Measurements from ENCODE around the gene ZDHHC23. TPM values are rescaled to one million over a fixed set of nuclear protein-coding genes. Genes with fewer than 3 reads are reported as not detected.

The ZDHHC23 gene
- polyA plus RNA-seq, 3 donors = 0.79 to 1.7 (median 1.3) TPM

- no peak overlapping the region for H3K27ac ChIP-seq (ENCODE audit: low read depth, low read length)
Observed at GRCh38 chr3:113981803-113982202, 34.0 kb downstream of the ZDHHC23 start.

- H3K27ac ChIP-seq (ENCODE audit: low read depth, low read length) = no peak overlapping the region
- WGBS, 3 donors = 63 to 93% (median 92%) methylated on average over 3 of the region's 3 CpGs
Observed at GRCh38 chr3:113983544-113983943, 35.7 kb downstream of the ZDHHC23 start.

- H3K27ac ChIP-seq (ENCODE audit: low read depth, low read length) = no peak overlapping the region
- WGBS, 3 donors = 66 to 75% (median 68%) methylated on average over 4 of the region's 4 CpGs
Observed at GRCh38 chr3:113985541-113985940, 37.7 kb downstream of the ZDHHC23 start.

- 94 to 97% (median 94%) methylated on average over 5 of the region's 5 CpGs for WGBS, 3 donors
Observed at GRCh38 chr3:114005481-114005880, 57.7 kb downstream of the ZDHHC23 start.

GRCh38 chr3:114011059-114011797 lies 63.4 kb downstream of the ZDHHC23 start:
- 87 to 95% (median 89%) methylated on average over 2 of the region's 2 CpGs for WGBS, 3 donors
- no peak overlapping the region for H3K27ac ChIP-seq (ENCODE audit: low read depth, low read length)

More at GRCh38 chr3:114005481-114005880, 57.7 kb downstream of the ZDHHC23 start:
- H3K27ac ChIP-seq (ENCODE audit: low read depth, low read length) = no peak overlapping the region

Other genes with a start within 250 kb of the ZDHHC23 start
- gene NAA50, start 201.8 kb upstream of the ZDHHC23 start, polyA plus RNA-seq = 10 to 100 TPM; 20.8 to 76.7 (median 46.0) TPM
- 10 to 100 TPM in 2 of 3 donors, 1 to 10 TPM in 1; 8.9 to 15.5 (median 12.5) TPM for gene ATP6V1A, start 201.0 kb upstream of the ZDHHC23 start, polyA plus RNA-seq
- gene GRAMD1C, start 109.2 kb upstream of the ZDHHC23 start, polyA plus RNA-seq = 1 to 10 TPM; 1.1 to 8.7 (median 2.8) TPM
- gene CCDC191, start 108.5 kb downstream of the ZDHHC23 start, polyA plus RNA-seq = 1 to 10 TPM in 2 of 3 donors, under 1 TPM in 1; 0.74 to 2.1 (median 1.2) TPM
- 1 to 10 TPM; 4.2 to 8.4 (median 5.1) TPM for gene QTRT2, start 108.7 kb downstream of the ZDHHC23 start, polyA plus RNA-seq
- gene DRD3, start 231.0 kb downstream of the ZDHHC23 start, polyA plus RNA-seq = not detected

Measured in adipose tissue (tissue), 3 donors.